Fibroblast of mammary gland (primary cell): ENCODE data around the gene GAS6.
"Not testable (repeated sequence)": the region's sequence is repeated elsewhere in the genome, so short reads cannot be mapped to it uniquely, and the experiment has no call there.

Source experiments
- DNase-seq: peaks from one replicate; pipeline ENCODE4 v3.0.0-alpha.2; 2010; ENCODE audit warnings: low read depth
- H3K4me3 ChIP-seq: 2 replicates; pipeline ENCODE4 v1.5.1; 2011; ENCODE audit warnings: low read depth, mild to moderate bottlenecking, low read length, moderate library complexity; ENCODE audit not compliant: control insufficient read depth
- CTCF ChIP-seq: conservative IDR thresholded peaks from 2 replicates; pipeline ENCODE4 v1.5.1; 2011; ENCODE audit warnings: low read depth, low read length, inconsistent platforms; ENCODE audit not compliant: control insufficient read depth, insufficient read depth

Gene GAS6

DNA sequence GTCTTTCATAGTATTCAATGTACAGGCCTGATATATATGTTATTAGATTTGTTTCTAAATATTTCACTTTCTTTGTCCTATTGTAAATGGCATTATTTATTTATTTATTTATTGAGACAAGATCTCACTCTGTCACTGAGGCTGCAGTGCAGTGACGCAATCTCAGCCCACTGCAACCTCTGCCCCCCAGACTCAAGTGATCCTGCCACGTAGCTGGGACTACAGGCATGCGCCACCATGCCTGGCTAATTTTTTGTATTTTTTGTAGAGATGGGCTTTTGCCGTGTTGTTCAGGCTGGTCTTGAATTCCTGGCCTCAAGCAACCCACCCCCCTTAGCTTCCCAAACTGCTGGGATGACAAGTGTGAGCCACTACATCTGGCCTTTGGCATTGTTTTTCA is 5.4 kb upstream of the GAS6 start:
- no peak for TF ChIP-seq CTCF
- H3K4me3 ChIP-seq: no peak overlapping the region
- DNase-seq: no peak

- not testable (repeated sequence) for DNase-seq, H3K4me3 ChIP-seq
Observed at GRCh38 chr13:113867913-113868312, 4.0 kb upstream of the GAS6 start.

GRCh38 chr13:113865427-113865826 is 1.6 kb upstream of the GAS6 start:
- H3K4me3 ChIP-seq: no peak overlapping the region
- DNase-seq: no peak
- no peak for TF ChIP-seq CTCF

GRCh38 chr13:113864273-113864890 is 506 bp upstream of the GAS6 start:
- peak overlapping the region; percentile 87 for H3K4me3 ChIP-seq
- DNase-seq: no peak
- no peak for TF ChIP-seq CTCF

DNA sequence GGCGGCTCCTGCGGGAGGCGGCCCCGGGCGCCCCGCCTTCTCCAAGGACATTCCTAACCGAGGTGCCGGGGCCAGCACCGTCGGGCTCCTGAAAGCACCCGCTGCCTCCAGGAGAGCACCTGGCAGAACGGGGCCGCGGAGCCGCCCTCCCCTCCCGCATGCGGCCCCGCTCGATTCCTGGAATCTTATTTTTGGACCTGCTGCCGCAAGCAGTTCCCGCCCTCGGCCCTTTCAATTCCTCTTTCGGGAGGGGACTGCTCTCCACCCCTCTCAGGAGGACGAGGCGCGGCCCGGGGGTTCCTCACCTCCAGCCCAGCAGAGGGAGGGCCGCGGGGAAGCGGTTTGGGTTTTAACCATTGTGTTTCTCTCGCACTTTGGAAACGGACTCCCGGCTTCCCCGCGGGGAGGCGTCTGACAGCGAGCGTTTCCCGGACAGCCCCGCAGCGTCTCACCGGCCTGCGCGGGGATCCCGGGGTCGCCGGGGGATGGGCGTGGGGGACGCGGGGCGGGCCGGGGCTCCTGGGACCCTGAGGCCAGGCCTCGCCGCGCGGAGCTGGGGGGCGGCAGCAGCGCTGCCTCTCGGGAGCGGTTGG is 849 bp downstream of the GAS6 start:
- no peak for TF ChIP-seq CTCF
- H3K4me3 ChIP-seq: peak overlapping the region; percentile 87
- DNase-seq: no peak

DNA sequence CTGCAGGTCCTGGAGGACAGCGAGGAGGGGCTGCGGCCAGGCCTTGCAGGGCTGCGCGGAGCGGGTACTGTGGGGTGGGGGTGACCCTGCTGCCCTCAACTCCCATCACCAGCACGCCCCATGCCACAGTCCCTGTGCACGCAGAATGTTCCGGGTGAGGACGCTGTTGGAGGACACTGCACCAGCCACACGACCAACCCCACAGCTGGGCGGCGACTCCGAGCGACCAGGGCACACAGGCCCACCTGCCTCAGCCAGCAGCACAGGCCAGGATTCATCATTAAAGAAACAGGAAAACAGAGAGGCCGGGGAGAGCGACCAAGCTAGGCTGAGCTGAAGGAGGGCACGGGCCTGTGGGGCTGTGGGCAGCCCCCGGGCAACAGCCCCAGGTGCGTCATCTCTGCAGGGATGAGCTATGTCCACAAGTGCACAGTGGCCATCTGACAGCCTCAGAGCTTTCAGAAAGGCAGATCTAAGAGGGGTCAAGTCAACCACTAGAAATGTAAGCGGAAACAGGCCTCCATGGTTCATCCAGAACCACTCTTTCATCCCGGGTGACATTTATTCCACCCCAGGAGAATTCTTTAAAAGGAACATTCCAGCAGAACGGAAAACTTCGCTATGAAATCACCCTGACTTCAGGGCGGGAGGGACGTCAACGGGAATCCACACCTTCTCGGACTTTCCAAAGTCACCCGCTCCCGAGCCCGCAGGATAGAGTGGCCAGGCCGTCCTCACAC is 1.5 kb downstream of the GAS6 start:
- no peak for TF ChIP-seq CTCF
- DNase-seq: no peak
- peak overlapping the region; percentile 87 for H3K4me3 ChIP-seq

DNA sequence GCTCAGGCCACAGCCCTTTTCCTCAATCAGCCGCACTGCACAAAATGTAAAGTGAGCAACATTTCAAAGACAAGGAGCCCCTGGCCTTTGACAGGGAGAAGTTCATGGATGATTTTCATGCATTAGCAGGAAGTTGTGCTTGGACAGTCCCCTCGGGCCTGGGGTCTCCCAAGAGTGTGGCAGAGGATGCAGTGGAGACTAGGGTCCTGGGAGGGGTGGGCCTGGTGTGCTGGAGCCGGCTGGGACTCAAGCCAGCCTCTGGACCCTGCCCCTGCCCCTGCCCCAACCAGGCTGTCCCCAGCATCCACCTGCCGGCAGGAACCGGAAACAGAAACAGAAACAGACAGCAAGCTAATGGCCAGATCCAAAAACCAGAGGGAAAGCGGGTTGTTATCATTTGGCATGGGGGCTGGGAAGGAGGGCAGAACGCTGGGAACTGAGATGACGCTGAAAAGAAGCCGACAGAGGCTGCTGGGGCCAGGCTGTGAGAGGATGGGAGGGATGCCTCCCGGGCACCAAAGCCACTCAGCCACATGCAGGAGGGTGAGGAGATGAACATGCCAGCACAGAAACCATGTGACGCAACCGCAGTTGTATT is 2.3 kb downstream of the GAS6 start:
- TF ChIP-seq CTCF: no peak
- H3K4me3 ChIP-seq: peak overlapping the region; percentile 87
- DNase-seq: no peak
